HCT116 (cell line): ENCODE measurements around the gene PDRG1. TPM values are rescaled to one million over a fixed set of nuclear protein-coding genes. Genes with fewer than 3 reads are reported as not detected.

Experiments used
- ATAC-seq: fragments of 200-7000 bp; cut with Tn5 transposase; 2 replicates; pipeline ENCODE4 v1.9.1; 2020; ENCODE audit warnings: mild to moderate bottlenecking, moderate library complexity
- BruUV-seq: library from RNA; stranded (reverse); fragments of 400-500 nt; replicated peaks from 2 replicates; lab custom pipeline; 2021; lab: Mats Ljungman, UMichigan
- CTCF ChIA-PET: fragments of 300-600 bp; sonication (Branson Sonifier 250); formaldehyde crosslinking; loops from one replicate; lab custom pipeline; 2021; ENCODE audit warnings: antibody characterized with exemption; lab: Charles Lee
- POLR2A ChIA-PET: fragments of 300-600, 350-600 bp; sonication (Branson Sonifier 250); formaldehyde crosslinking; loops from one replicate; lab custom pipeline; 2021; ENCODE audit warnings: antibody characterized with exemption; lab: Charles Lee
- RAD21 ChIA-PET, 2 experiments: fragments of 300-600 bp; sonication (Branson Sonifier 250); formaldehyde crosslinking; loops; one replicate each; lab custom pipeline; 2023; ENCODE audit warnings: low total read pairs in 2 of 2; ENCODE audit not compliant: uncharacterized antibody in 2 of 2, unreplicated experiment in 2 of 2, low non-redundant PET in 1 of 2; lab: Charles Lee
- DNase-seq: peaks from one replicate; pipeline ENCODE4 v3.0.0-alpha.2; 2010; ENCODE audit warnings: low read depth, low spot score
- H2AFZ ChIP-seq: fragments of 200-600 bp; shearing (Covaris generic), sonication (generic); 2 replicates; pipeline ENCODE4 v1.6.1; 2017; ENCODE audit warnings: low read depth, mixed run types, mixed read lengths, antibody characterized with exemption, low read length; ENCODE audit not compliant: poor library complexity, severe bottlenecking
- H3K27ac ChIP-seq: 2 replicates; pipeline ENCODE4 v1.5.1; 2012; ENCODE audit warnings: low read depth, low read length
- H3K27me3 ChIP-seq: fragments of 200-600 bp; sonication (generic); 2 replicates; pipeline ENCODE4 v1.6.1; 2016; ENCODE audit warnings: mixed run types, low read length, mixed read lengths; ENCODE audit not compliant: insufficient read depth
- H3K36me3 ChIP-seq, 2 experiments: fragments of 200-500 bp in 1 of 2; fragments of 200-600 bp in 1 of 2; sonication (Bioruptor generic) in 1 of 2; sonication (generic) in 1 of 2; 2 replicates each; pipeline versions ENCODE4 v1.5.1 to v1.6.1; 2014 to 2016; ENCODE audit warnings: low read length in 2 of 2, inconsistent platforms in 1 of 2, mixed read lengths in 1 of 2, mixed run types in 1 of 2; ENCODE audit not compliant: insufficient read depth in 2 of 2, control insufficient read depth in 1 of 2
- H3K4me1 ChIP-seq, 2 experiments: fragments of 200-600 bp in 1 of 2; sonication (generic) in 1 of 2; 2 replicates each; pipeline versions ENCODE4 v1.5.1 to v1.6.1; 2012 to 2017; ENCODE audit warnings: low read length in 2 of 2, inconsistent platforms in 1 of 2, mild to moderate bottlenecking in 1 of 2, mixed read lengths in 1 of 2, mixed run types in 1 of 2, moderate library complexity in 1 of 2; ENCODE audit not compliant: insufficient read depth in 2 of 2, control insufficient read depth in 1 of 2
- H3K4me2 ChIP-seq: fragments of 200-600 bp; sonication (generic); 2 replicates; pipeline ENCODE4 v1.6.1; 2017; ENCODE audit warnings: mixed run types, low read length, mixed read lengths
- H3K4me3 ChIP-seq, 2 experiments: fragments of 200-600 bp in 1 of 2; sonication (generic) in 1 of 2; replicated peaks in 1 of 2; 2 replicates each; pipeline ENCODE4 v1.5.1; 2011 to 2016; ENCODE audit warnings: low read length in 2 of 2, control low read depth in 1 of 2, low read depth in 1 of 2, mild to moderate bottlenecking in 1 of 2, mixed read lengths in 1 of 2, mixed run types in 1 of 2
- H3K79me2 ChIP-seq: fragments of 200-600 bp; sonication (generic); 2 replicates; pipeline ENCODE4 v1.6.1; 2017; ENCODE audit warnings: mild to moderate bottlenecking, mixed run types, low read length, moderate library complexity, mixed read lengths; ENCODE audit not compliant: insufficient read depth
- H3K9ac ChIP-seq: fragments of 200-600 bp; sonication (generic); 2 replicates; pipeline ENCODE4 v1.6.1; 2016; ENCODE audit warnings: low read length, mixed read lengths
- H3K9me2 ChIP-seq: fragments of 200-600 bp; sonication (generic), shearing (Covaris generic); 2 replicates; pipeline ENCODE4 v1.6.1; 2017; ENCODE audit warnings: mixed run types, mild to moderate bottlenecking, moderate library complexity; ENCODE audit not compliant: insufficient read depth
- H3K9me3 ChIP-seq, 2 experiments: fragments of 200-500 bp in 1 of 2; fragments of 200-600 bp in 1 of 2; sonication (Bioruptor generic) in 1 of 2; sonication (generic) in 1 of 2; 2 replicates each; pipeline ENCODE4 v1.6.1; 2014 to 2017; ENCODE audit warnings: low read length in 2 of 2, mixed read lengths in 2 of 2, inconsistent platforms in 1 of 2, low read depth in 1 of 2, mild to moderate bottlenecking in 1 of 2, mixed run types in 1 of 2, moderate library complexity in 1 of 2; ENCODE audit not compliant: control insufficient read depth in 1 of 2, insufficient read depth in 1 of 2
- H4K20me1 ChIP-seq: fragments of 200-600 bp; sonication (generic), shearing (Covaris generic); 2 replicates; pipeline ENCODE4 v1.6.1; 2017; ENCODE audit warnings: mixed run types, mild to moderate bottlenecking, moderate library complexity; ENCODE audit not compliant: insufficient read depth
- ELF1 ChIP-seq: IDR thresholded peaks from 2 replicates; pipeline ENCODE4 v1.6.1; 2012; ENCODE audit warnings: low read depth, borderline replicate concordance
- POLR2A ChIP-seq: IDR thresholded peaks from 2 replicates; pipeline ENCODE4 v1.7.0; 2011; ENCODE audit warnings: borderline replicate concordance; ENCODE audit not compliant: insufficient read depth, insufficient read length; ENCODE audit errors: extremely low read depth
- POLR2AphosphoS5 ChIP-seq: IDR thresholded peaks from 2 replicates; pipeline ENCODE4 v1.6.1; 2011; ENCODE audit warnings: mild to moderate bottlenecking, low read depth, low read length, moderate library complexity
- RAD21 ChIP-seq: IDR thresholded peaks from 2 replicates; pipeline ENCODE4 v1.6.1; 2012; ENCODE audit warnings: low read depth, mild to moderate bottlenecking
- ZFX ChIP-seq: fragments of 450-650 bp; IDR thresholded peaks from 2 replicates; pipeline ENCODE4 v1.6.1; 2017
- intact Hi-C: fragments of 100-400 bp; cut with micrococcal nuclease; formaldehyde crosslinking; loops from 2 replicates; pipeline ENCODE4 v1.10.0; 2022
- total RNA-seq: library from RNA; stranded (reverse); gene quantifications from one replicate; pipeline ENCODE4 v1.2.1, GENCODE V29; 2021; ENCODE audit not compliant: unreplicated experiment
- TF ChIP-seq, protein P1 (sequence below): IDR thresholded peaks from 2 replicates; pipeline ENCODE4 v1.6.1; 2012; ENCODE audit warnings: low read depth

PDRG1 gene
- total RNA-seq, 1 experiment from 2014 or later: 18.7 TPM

DNA sequence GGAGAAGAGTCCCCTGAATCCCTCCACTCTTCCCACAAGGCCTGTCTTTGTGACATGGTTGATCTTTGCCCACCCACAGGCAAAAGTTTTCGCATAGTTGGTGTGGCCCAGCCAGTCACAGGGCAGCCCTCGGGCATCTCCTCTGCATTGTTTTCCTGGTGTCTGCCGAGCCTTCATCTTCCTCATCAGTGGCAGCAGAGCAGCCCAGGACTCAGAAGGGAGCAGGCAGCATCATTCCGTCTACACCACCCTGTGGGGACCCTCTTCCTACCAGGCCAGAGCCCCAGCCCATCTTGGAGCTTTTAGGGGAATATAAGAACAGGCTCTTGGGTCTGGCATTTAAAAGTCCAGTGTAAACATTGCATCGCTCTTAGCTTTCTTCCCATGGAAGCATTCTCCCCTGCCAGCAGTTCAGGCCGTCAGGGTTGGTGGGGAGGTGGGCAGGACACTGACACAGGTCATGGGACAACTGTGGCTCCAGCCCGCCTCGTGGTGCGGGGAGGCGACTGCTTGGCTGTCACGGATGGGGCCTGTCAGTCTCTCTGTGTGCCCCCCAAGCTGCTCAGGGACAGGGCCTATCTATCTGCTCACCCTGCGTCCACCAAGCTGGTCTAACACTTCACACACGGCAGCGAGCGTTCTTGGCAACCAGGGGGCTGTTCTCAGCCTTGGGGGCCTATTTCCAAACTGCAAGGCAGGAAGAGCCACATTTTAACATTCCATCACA lies 38.3 kb downstream of the PDRG1 start:
- DNase-seq: no peak
- Histone ChIP-seq H3K4me1 (no peaks in the 10 kb centered on the region), H2AFZ (no peak overlapping the region), H3K27me3 (no peaks in the 10 kb centered on the region), H3K36me3 (no peaks in the 10 kb centered on the region), H3K9me2 (no peaks in the 10 kb centered on the region), H4K20me1 (no peaks in the 10 kb centered on the region), H3K79me2 (no peaks in the 10 kb centered on the region), H3K9me3 (no peaks in the 10 kb centered on the region), H3K4me2 (no peak overlapping the region)
- no peak for ATAC-seq
- ChIA-PET POLR2A (no interaction called here), CTCF (no interaction called here)
- BruUV-seq: no TSS peak
- intact Hi-C loops: no loop called here
- TF ChIP-seq POLR2A (no peak), POLR2AphosphoS5 (no peak), RAD21 (no peak), ELF1 (no peak), ZFX (no peak)
- TF ChIP-seq, protein P1, sequence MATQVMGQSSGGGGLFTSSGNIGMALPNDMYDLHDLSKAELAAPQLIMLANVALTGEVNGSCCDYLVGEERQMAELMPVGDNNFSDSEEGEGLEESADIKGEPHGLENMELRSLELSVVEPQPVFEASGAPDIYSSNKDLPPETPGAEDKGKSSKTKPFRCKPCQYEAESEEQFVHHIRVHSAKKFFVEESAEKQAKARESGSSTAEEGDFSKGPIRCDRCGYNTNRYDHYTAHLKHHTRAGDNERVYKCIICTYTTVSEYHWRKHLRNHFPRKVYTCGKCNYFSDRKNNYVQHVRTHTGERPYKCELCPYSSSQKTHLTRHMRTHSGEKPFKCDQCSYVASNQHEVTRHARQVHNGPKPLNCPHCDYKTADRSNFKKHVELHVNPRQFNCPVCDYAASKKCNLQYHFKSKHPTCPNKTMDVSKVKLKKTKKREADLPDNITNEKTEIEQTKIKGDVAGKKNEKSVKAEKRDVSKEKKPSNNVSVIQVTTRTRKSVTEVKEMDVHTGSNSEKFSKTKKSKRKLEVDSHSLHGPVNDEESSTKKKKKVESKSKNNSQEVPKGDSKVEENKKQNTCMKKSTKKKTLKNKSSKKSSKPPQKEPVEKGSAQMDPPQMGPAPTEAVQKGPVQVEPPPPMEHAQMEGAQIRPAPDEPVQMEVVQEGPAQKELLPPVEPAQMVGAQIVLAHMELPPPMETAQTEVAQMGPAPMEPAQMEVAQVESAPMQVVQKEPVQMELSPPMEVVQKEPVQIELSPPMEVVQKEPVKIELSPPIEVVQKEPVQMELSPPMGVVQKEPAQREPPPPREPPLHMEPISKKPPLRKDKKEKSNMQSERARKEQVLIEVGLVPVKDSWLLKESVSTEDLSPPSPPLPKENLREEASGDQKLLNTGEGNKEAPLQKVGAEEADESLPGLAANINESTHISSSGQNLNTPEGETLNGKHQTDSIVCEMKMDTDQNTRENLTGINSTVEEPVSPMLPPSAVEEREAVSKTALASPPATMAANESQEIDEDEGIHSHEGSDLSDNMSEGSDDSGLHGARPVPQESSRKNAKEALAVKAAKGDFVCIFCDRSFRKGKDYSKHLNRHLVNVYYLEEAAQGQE: no peak
- TF ChIP-seq, all 23 proteins: peak for 0
- no peak overlapping the region for H3K9ac ChIP-seq
- H3K4me3 ChIP-seq: no peak overlapping the region
- H3K27ac ChIP-seq: no peak overlapping the region
- RAD21 ChIA-PET: no interaction called here
